Activated T-cell treated with anti-CD3 and anti-CD28 coated beads, Interleukin-2, amount 50 U/mL, for 48 hours (primary cell): ENCODE measurements around the gene FOXG1.
A peak's percentile ranks its signal among the peaks of the same experiment; 100 is the strongest.

ENCODE experiments used
- DNase-seq, 2 experiments: peaks; one replicate each; pipeline ENCODE4 v3.0.0-alpha.2; 2020

FOXG1 gene

DNA sequence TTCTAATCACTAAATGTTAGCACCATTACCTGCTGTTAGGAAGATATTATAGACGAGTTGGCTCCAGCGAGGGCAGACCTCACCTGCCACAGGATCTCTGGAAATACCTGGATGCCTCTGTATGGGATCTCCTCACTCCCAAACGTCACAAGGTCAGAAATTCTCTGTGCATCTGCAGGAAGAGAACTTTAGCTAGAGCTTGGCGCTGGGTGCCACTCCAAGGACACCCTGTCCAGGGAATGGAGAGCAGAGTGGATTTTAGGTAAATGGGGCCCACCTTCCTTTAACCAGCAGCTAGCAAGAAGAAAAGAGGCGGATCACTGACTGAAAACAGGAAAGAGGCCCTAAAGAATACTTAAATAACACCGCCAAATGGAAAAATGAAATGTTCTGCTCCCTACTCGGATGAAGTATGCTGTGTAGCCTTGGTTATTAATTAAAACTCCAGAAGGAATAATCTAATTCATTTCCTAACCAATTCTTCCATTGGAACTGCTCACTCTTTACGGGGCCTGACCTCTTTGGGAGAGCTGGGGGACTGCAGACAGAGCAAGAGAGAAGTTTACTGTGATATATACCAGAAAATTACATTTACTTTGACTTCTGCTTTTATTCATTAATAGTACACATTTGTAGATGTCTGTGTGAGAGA lies 4.2 kb upstream of the FOXG1 start:
- no peak for DNase-seq

DNA sequence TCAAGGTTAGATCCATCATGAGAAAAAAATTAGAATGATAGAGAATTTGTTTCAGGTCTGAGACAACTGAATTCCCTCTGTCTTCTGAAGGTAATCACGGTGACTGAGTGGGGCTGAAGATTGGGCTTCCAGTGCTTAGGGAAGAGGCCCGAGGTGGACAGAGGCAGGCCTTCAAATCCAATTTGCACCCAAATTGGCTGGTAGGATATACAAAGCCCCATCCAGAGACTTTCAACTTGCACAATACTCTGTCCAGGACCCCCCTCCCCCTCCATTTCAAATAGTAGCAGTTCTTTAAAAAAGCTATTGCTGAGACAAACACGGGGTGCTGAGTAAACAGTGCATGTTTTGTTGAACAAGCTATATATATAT lies 3.6 kb upstream of the FOXG1 start:
- no peak for DNase-seq

DNA sequence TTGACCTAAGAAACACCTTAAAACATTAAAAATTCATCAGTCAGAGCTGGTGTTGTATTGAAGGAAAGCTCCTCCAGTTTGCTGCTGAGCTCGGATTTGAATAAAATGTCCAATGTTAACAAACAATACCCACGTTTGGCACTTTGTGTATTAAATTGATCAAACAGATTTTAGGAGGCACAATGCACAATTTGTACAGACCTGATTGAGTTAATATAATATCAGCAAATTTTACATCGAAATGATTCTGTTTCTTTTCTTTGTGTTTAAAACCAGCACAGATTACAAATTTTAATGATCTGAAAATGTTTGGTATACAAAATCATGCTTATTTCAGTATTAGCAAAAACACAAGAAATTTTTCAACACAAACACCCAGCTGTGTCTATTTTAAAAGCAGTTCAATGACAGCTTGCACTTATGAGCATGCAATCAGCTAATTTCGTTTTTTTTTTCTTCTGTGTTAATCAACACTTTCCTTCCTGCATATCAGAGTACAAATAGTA lies 2.8 kb upstream of the FOXG1 start:
- DNase-seq: no peak

DNA sequence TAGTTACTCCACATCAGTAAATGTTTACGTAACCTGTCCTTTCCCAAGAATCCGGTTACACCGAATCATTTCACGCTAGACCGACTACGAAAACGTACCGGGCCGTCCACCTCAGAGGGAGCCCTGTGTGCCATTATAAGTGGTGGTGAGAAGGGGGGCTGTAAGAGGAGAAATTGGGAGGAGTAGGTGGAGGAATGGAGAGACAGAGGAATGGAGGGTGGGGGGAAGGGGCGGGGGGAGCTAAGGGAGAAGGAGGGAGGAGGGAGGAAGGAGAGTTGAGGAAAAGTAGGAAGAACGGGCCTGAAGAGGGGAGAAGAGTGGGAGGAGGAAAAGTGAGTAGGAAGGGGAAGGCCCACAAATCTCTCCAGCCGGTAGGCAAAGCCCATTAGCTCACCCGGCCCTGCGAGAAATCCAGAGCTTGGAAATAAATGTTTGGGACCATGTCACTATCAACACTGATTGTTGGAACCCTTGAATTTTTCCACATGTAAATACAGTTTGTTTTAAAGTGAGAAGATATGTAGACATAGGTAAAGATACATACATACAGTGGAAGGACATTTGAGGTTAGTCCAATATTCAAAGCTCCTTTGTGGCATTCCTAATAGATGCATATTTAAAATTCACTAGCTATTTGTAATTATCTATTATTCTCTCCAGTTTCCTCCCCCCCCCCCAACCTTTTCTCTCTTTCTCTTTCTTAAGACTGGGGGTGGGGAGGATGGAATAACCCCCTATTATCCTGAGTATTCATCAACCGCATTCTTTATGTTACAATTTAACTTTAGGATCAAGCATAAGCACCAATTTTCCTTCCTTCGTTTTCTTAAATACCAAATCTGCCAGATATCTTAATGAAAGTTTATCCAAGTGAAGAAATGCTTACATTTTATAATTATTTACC lies 2.1 kb upstream of the FOXG1 start:
- DNase-seq: no peak

DNA sequence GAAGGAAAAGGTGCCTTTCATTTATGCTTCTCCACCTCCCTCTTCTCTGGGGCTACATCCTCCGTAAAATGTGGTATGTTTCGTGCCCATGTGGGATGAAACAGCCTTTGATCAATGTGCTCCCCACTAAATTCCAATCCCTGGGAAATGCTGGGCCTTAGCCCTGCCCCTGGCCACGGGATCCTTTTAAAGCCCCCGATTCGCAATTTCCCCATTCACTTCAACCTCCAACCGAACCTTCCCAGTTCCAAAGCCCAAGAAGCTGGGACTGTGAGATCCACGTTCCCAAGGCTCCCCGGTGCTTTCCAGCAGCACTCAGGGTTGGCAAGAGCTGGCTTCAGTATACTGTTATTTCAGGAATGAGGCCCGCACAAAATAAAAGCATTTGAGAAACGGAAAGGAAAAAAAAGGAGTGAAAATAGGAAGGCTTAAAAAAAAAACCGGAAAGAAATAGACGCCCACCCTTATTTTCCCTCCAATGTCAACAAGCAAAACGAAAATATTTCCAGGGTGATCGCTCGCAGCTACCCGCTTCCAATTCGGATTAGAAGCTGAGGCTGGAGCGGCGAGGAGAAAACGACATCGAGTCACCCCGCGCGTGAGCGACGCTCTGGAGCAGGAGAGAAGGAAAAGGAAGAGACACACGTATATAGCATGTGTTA lies 1.3 kb upstream of the FOXG1 start:
- no peak for DNase-seq

DNA sequence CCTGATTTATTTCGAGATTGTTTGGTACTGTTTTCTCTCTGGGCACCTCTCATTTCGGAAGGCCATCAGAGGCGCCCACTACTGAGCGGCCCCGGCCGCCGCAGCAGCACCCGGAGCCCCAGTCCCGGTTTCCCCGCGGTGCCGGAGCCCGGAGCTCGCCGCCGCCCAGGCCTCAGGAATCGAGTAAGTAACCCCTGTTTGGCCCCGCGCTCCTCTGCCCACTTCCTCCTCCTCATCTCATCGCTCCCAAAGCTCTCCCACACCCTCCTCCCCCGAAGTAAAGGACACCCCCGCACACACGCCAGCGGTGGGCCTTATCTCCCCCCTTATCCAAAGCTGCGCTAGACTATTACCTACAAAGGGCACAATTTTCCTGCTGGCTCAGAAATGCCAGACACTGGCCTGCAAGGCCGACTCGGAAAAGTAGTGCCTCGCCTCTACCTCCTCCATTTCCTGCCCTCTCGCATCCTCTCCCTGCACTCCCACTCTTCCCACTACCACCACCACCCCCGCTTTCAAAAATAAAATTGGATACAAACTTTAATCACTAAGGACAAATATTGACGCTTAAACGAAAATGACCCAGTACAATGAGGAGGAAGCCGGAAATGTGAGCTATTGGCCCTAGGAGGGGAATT lies 637 bp upstream of the FOXG1 start:
- no peak for DNase-seq

DNA sequence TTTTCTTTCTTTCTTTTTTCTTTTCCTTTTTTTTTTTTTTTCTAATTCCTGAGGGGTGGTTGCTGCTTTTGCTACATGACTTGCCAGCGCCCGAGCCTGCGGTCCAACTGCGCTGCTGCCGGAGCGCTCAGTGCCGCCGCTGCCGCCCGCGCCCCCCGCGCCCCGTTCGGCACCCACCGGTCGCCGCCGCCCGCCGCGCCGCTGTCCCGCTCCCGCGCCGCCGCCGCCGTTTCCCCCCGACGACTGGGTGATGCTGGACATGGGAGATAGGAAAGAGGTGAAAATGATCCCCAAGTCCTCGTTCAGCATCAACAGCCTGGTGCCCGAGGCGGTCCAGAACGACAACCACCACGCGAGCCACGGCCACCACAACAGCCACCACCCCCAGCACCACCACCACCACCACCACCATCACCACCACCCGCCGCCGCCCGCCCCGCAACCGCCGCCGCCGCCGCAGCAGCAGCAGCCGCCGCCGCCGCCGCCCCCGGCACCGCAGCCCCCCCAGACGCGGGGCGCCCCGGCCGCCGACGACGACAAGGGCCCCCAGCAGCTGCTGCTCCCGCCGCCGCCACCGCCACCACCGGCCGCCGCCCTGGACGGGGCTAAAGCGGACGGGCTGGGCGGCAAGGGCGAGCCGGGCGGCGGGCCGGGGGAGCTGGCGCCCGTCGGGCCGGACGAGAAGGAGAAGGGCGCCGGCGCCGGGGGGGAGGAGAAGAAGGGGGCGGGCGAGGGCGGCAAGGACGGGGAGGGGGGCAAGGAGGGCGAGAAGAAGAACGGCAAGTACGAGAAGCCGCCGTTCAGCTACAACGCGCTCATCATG lies 654 bp downstream of the FOXG1 start:
- no peak for DNase-seq

DNA sequence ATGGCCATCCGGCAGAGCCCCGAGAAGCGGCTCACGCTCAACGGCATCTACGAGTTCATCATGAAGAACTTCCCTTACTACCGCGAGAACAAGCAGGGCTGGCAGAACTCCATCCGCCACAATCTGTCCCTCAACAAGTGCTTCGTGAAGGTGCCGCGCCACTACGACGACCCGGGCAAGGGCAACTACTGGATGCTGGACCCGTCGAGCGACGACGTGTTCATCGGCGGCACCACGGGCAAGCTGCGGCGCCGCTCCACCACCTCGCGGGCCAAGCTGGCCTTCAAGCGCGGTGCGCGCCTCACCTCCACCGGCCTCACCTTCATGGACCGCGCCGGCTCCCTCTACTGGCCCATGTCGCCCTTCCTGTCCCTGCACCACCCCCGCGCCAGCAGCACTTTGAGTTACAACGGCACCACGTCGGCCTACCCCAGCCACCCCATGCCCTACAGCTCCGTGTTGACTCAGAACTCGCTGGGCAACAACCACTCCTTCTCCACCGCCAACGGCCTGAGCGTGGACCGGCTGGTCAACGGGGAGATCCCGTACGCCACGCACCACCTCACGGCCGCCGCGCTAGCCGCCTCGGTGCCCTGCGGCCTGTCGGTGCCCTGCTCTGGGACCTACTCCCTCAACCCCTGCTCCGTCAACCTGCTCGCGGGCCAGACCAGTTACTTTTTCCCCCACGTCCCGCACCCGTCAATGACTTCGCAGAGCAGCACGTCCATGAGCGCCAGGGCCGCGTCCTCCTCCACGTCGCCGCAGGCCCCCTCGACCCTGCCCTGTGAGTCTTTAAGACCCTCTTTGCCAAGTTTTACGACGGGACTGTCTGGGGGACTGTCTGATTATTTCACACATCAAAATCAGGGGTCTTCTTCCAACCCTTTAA lies 1.5 kb downstream of the FOXG1 start:
- peak in 1 of 2 experiments; percentile 24 for DNase-seq

DNA sequence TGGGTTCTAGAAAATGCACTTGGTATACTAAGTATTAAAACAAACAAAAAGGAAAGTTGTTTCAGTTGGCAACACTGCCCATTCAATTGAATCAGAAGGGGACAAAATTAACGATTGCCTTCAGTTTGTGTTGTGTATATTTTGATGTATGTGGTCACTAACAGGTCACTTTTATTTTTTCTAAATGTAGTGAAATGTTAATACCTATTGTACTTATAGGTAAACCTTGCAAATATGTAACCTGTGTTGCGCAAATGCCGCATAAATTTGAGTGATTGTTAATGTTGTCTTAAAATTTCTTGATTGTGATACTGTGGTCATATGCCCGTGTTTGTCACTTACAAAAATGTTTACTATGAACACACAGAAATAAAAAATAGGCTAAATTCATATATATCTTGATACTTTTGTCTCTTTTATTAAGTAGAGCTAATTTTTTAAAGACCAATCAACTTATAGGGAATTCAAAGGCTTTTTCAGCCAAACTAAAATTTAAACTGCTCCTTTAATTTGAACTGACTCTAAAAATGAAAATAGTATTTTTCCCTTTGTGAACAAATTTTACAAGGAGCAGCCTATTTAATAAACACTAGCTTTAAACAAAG lies 2.8 kb downstream of the FOXG1 start:
- no peak for DNase-seq

DNA sequence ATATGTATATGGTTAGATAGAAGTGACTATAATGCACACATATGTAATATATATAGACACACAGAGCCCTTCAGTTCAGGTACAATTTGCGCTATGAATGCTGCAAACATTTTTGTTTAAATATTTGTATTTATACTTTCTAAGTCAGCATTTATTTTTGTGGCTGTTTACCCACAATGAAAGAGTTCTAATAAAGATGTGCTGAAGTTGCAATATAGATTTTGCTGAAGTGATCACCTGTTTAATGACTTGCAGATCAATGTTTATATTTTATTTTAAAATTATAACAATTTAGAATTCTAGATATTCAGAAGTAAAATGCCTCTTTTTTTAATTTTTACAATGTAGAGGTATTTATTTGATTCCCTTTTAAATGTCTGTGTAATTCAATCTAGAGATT lies 3.5 kb downstream of the FOXG1 start:
- no peak for DNase-seq

DNA sequence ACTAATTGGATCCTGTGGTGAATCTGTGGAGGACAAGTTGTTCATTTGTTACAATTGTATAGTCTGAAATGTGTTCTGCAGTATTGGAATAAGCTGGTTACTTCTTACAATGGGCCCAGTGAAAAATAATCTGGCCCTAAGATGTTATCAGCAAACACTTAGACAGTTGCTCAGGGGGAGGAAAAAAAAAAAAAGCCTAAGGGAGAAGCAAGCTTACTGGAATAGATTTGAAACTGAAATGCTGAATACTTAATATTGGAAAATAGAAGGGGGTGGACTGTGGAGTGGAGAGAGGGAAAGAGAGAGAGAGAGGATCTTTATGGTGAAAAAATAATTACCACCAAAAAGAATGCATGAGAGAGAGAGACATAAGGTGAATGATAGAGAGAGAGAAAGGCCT lies 4.0 kb downstream of the FOXG1 start:
- DNase-seq: no peak

DNA sequence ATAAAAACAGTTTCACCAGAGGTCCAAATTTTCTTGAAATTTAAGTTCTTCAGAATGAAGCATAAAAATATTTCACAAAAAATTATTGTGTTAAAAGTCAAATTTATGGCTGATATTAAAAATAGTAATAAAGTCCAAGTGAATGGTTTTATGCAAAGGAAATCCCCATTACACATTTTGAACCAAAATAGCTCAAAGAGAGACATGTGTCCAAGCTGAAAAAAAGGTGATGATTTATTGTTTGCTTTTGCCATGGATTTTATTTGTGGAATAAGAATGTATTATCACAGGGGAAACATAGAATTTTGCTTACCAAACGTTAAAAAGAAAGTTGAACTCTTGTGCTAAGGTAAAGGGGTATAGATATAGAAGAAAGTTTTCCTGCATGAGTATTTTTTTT lies 4.6 kb downstream of the FOXG1 start:
- no peak for DNase-seq

DNA sequence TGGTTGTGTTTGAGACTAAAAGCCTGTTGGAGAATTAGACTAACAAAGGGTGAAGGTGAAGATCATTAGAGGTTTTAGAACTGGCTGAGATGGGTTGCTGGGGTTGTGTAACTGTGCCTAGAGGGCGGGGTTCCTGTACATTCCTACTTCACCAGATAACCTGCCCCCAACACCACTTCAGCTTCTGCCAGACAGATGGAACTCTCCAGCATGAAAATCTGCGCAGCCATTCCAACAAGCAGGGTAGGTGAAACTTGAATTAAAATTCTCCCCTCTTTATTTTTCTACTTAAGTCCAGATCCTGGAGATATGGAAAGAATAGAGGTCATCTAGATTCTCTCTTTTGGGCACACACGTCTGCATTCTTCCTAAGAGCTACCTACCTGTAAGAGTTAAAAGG lies 6.0 kb downstream of the FOXG1 start:
- DNase-seq: no peak

DNA sequence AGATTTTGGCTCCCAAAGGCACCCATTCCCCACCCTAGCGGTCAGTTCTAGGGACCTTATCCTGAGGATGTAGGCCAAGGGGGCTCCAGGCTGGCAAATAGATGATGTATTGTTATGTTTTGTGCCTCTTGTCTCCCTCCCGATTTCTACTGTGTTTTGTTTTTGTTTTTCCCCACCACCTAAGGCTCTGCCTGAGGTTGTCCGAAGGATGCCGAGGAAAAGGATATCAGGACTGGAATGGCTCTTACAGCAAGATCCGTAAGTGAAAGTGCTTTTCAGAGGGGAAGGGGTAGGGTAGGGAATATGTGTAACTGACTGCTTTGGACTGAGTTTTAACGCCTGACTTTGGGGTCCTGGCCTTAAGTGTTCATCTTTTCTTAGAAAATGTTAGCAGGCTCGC lies 6.6 kb downstream of the FOXG1 start:
- no peak for DNase-seq

DNA sequence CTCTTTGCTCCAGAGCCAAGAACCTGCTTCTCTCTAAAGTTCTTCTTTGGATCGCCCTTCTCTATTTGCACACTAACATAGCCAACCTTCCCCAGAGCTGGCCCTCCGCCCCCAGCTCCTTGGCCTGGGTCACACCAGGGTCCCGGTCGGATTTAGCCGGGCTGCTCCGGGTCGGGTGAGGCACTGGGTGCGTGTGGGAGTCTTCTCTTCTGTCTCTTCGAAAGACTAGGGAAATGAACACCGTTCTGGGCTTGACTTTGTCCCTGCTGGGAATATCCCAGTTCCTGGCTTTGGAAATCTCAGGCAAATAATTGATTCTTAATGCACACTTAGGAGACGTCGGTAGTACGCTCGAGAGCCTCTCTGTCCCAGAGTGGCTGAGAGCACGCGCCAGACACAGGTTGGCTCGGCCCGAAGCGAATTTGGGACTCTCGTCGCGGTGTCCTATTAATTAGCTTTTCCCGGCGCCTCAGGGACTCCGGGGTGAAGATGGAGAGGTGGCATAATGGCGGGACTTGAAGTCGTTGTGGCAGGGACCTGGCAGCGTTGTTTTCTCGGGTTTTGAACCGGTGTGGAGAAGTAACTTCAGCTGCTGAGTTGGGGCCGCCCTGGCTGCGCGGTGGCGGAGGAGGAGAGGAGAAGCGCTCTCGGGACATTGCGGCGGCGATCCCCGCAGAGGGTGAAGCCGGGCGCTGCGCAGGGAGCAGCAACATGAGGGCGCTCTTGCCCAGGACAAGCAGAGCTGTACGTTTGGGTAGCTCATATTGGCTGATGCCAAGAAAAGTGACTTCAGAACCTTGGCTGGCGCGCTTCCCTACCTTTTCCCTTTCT lies 7.5 kb downstream of the FOXG1 start:
- no peak for DNase-seq

DNA sequence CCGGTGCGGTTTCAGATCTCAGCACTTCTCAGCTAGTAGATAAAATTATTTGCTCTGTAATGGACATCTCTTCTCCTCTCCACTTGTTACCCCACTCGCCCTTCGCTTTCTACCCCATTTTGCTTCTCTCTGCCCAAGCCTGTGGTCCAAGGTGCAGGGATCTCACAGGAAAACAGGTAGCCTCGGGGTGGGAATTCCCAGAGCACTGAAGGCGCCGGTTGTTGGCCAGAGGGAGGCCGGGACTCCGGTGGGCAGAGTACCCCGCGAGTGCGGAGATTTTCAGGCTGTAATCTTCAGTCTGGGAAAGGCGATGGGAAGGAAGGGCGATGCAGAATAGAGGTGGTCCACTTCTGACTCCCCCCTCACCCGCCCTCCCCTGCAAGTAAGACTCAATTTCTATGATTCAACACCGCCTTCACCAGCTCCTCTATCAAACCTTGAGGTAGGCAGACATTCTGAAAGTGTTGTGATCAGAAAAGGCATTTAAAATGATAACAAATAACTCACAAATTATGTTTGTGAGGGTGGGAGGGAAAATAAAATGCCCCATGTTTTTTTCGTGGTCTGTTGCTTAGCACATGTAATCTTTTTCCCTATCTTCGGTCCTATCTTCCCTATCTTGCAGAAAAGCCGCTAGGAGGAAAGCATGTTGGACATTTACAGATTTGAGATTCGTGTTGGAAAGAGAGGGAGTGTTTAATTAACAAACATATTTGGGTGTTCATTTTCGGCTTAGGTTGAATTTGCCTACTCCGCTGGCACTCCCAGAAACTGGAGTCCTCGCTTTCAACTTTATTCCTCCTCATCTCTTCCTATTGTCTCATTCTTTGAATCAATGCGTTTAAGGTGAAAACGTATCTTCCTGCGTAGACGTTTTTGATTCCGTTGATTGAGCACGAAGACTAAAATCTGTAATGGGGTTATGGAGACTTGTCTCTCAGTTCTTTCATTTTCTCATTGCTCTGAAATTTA lies 8.5 kb downstream of the FOXG1 start:
- no peak for DNase-seq

DNA sequence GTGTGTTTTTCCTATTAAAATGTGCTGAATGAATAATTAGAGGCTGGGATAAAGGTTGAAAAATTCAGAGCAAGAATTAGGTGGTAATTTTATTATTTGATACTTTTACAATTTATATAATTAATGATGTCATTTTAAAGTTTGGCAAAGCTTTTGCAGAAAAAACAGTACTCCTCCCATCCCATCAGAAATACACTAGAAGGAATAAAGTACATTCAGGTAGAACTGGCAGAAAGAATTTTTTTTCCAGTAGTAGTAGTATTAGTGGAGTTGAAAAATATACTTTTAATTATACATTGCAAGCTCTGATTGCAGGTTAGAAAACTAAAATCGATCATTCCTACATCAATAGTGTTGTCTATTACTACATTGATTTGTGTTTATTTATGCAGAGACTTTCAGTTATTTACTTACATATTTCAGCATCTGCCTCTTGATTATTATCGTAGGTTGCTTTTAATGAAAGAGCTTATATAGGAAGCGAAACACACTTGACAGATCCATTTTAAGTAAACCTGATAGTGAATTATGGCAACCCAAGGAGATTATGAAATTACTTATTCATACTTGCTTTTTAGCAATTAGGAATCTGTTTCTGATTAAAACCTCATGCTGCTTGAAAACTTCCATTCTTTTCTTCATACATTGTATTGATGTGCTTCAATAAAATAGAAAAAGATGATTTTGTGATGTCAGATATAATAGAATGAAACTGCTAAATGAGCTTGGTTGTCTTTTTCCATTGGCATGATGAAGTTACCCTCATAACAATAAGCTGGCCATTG lies 10.1 kb downstream of the FOXG1 start:
- DNase-seq: no peak
